Melanocyte of skin (primary cell): ENCODE data around the gene CNN3. TPM values are rescaled to one million over a fixed set of nuclear protein-coding genes. Genes with fewer than 3 reads are reported as not detected.

Experiments
- total RNA-seq, 2 donors: library from RNA; depleted of rRNA; stranded (reverse); fragments of >200 nt; gene quantifications; 2 replicates each; pipeline ENCODE4 v1.2.3, GENCODE V29; 2012

Gene CNN3
- 100 to 1,000 TPM; 204 to 232 TPM for total RNA-seq

DNA sequence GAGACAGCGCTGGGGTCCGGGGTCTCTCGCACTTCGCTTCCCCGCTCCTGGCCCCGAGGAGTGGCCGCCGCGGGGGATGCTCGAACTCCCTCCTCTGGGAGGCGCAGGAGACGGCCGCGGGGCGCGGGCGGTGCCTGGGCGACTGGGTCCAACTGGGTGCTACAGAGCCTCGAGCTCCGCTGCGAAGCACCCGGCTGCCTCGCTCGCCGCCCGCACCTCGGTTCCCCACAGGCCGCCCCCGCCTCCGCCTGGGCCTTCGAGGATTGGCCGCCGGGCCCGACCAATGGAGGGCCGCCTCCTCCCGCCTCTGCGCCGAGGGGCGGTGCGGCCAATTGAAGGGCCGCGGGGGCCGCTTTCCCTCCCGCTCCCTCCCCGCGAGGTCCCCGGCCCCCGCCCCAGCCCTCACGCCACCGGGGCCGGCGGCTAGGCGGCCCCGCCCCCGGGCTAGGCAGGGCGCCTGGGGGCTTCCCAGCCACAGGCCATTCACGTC lies at the start of gene CNN3:
Gene CNN3 (minus strand): TSS at position 196 of the 490 bp plus-strand sequence. CDS start 216 bp downstream, outside the sequence.

Other genes starting within 250 kb of the CNN3 start
- gene SLC44A3, start 106.8 kb downstream of the CNN3 start, total RNA-seq: 1 to 10 TPM; 1.7 to 3.3 TPM
- gene ALG14, start 145.8 kb upstream of the CNN3 start, total RNA-seq: 1 to 10 TPM; 1.3 to 1.7 TPM
- 1 to 10 TPM; 5.9 to 6.0 TPM for gene TLCD4, start 190.2 kb upstream of the CNN3 start, total RNA-seq